Endodermal cell (in vitro differentiated cells): ENCODE data around the gene NFE2L1. TPM values are rescaled to one million over a fixed set of nuclear protein-coding genes. Genes with fewer than 3 reads are reported as not detected.

Experiments
- DNase-seq: peaks from one replicate; pipeline ENCODE4 v3.0.0-alpha.2; 2017
- H3K27ac ChIP-seq: 2 replicates; pipeline ENCODE4 v1.5.1; 2013; ENCODE audit warnings: mild to moderate bottlenecking, low read depth, low read length, moderate library complexity
- H3K27me3 ChIP-seq: 2 replicates; pipeline ENCODE4 v1.6.1; 2013; ENCODE audit warnings: mild to moderate bottlenecking, low read length, moderate library complexity; ENCODE audit not compliant: insufficient read depth, control insufficient read depth, poor library complexity, severe bottlenecking
- H3K36me3 ChIP-seq: 2 replicates; pipeline ENCODE4 v1.7.0; 2013; ENCODE audit warnings: mild to moderate bottlenecking, low read length, moderate library complexity; ENCODE audit not compliant: control insufficient read depth, insufficient read depth
- H3K4me1 ChIP-seq: one replicate; pipeline ENCODE4 v1.7.0; 2013; ENCODE audit warnings: low read length; ENCODE audit not compliant: control insufficient read depth, insufficient read depth
- H3K4me3 ChIP-seq: 2 replicates; pipeline ENCODE4 v1.5.1; 2013; ENCODE audit warnings: mild to moderate bottlenecking, low read length, moderate library complexity
- H3K9ac ChIP-seq: 2 replicates; pipeline ENCODE4 v1.6.1; 2013; ENCODE audit warnings: mild to moderate bottlenecking, low read length, moderate library complexity; ENCODE audit not compliant: poor library complexity, severe bottlenecking; ENCODE audit errors: extremely low read depth
- H3K9me3 ChIP-seq: 2 replicates; pipeline ENCODE4 v1.6.1; 2013; ENCODE audit warnings: mild to moderate bottlenecking, low read length, moderate library complexity; ENCODE audit not compliant: control insufficient read depth
- H3K27ac Mint-ChIP-seq: 2 replicates; pipeline ENCODE4 v1.8.0; 2020; ENCODE audit warnings: mixed read lengths
- H3K27me3 Mint-ChIP-seq: 2 replicates; pipeline ENCODE4 v1.8.0; 2021; ENCODE audit warnings: mild to moderate bottlenecking, mixed read lengths; ENCODE audit not compliant: insufficient read depth
- H3K36me3 Mint-ChIP-seq: 2 replicates; pipeline ENCODE4 v1.8.0; 2020; ENCODE audit warnings: low read depth, mixed read lengths
- H3K4me1 Mint-ChIP-seq: 2 replicates; pipeline ENCODE4 v1.8.0; 2020; ENCODE audit warnings: mixed read lengths
- H3K4me3 Mint-ChIP-seq: 2 replicates; pipeline ENCODE4 v1.8.0; 2020; ENCODE audit warnings: mild to moderate bottlenecking, moderate library complexity, mixed read lengths
- H3K9me3 Mint-ChIP-seq: 2 replicates; pipeline ENCODE4 v1.8.0; 2020; ENCODE audit warnings: mild to moderate bottlenecking, mixed read lengths
- WGBS, 2 experiments: methylation state at CpG; one replicate each; pipeline versions ENCODE4 v1.1.5 to v1.1.7; 2013; ENCODE audit warnings: missing lambda C conversion rate in 2 of 2, mixed read lengths in 1 of 2; ENCODE audit not compliant: insufficient coverage in 1 of 2, insufficient read length in 1 of 2; 5-methylcytosine and 5-hydroxymethylcytosine counted together
- total RNA-seq, 2 donors: library from RNA; stranded (reverse); fragmentation: NEBNext Ultra II Directional in 1 of 2; extraction: Animal tissue kit (Norgen Biotek cat#: 25700) in 1 of 2; gene quantifications; 2 replicates in 1 of 2; 3 replicates in 1 of 2; pipeline ENCODE4 v1.2.1, GENCODE V29; 2021
- TF ChIP-seq, protein P1 (sequence below): fragments of 200-600 bp; sonication (generic); conservative IDR thresholded peaks from 2 replicates; pipeline ENCODE4 v1.5.0; 2021; ENCODE audit warnings: antibody characterized with exemption, mild to moderate bottlenecking

The NFE2L1 gene
- total RNA-seq, 2 donors from 2014 or later = 122 to 135 TPM

DNA sequence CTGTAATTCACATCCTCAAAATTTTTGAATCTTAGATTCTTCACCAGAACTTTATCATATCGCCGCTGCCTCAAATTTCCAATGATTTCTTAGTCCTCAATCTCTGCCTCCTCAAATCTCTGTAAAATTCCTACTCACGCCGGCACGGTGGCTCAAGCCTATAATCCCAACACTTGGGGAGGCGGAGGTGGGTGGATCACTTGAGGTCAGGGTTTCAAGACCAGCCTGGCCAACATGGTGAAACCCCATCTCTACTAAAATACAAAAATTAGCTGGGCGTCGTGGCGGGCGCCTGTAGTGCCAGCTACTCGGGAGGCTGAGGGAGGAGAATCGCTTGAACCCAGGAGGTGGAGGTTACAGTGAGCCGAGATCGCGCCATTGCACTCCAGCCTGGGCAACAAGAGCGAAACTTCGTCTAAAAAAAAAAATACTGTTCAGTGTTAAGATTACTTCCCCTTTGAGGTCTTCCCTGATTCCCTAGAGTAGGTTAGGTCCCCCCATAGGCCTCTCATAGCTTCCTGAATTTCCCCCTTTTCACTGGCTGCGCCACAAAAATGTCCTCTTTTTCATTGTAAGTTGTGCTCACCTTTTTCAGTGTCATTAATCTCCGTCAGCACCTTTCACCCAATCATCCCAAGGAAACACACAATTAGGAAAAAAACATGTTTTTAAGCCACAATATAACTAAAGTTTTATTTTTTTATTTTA is 54.0 kb downstream of the NFE2L1 start:
- Histone ChIP-seq H3K27ac (no peak overlapping the region), H3K4me3 (no peak overlapping the region), H3K9ac (no peak overlapping the region), H3K27me3 (no peaks in the 10 kb centered on the region), H3K4me1 (no peaks in the 10 kb centered on the region), H3K36me3 (peaks cover 9% of the 10 kb centered on the region), H3K9me3 (no peaks in the 10 kb centered on the region)
- WGBS, 2 experiments = 91 to 92% methylated on average over 8 to 19 of the region's 19 CpGs
- TF ChIP-seq, protein P1, sequence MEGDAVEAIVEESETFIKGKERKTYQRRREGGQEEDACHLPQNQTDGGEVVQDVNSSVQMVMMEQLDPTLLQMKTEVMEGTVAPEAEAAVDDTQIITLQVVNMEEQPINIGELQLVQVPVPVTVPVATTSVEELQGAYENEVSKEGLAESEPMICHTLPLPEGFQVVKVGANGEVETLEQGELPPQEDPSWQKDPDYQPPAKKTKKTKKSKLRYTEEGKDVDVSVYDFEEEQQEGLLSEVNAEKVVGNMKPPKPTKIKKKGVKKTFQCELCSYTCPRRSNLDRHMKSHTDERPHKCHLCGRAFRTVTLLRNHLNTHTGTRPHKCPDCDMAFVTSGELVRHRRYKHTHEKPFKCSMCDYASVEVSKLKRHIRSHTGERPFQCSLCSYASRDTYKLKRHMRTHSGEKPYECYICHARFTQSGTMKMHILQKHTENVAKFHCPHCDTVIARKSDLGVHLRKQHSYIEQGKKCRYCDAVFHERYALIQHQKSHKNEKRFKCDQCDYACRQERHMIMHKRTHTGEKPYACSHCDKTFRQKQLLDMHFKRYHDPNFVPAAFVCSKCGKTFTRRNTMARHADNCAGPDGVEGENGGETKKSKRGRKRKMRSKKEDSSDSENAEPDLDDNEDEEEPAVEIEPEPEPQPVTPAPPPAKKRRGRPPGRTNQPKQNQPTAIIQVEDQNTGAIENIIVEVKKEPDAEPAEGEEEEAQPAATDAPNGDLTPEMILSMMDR = no peak
- H3K36me3 Mint-ChIP-seq = peaks cover 10% of the 10 kb centered on the region
- peak overlapping the region; percentile 74 for H3K27ac Mint-ChIP-seq
- DNase-seq = no peak
- peaks cover 18% of the 10 kb centered on the region for H3K27me3 Mint-ChIP-seq
- peak overlapping the region; percentile 100 for H3K4me3 Mint-ChIP-seq
- H3K9me3 Mint-ChIP-seq = no peaks in the 10 kb centered on the region
- H3K4me1 Mint-ChIP-seq = peaks cover 3% of the 10 kb centered on the region

DNA sequence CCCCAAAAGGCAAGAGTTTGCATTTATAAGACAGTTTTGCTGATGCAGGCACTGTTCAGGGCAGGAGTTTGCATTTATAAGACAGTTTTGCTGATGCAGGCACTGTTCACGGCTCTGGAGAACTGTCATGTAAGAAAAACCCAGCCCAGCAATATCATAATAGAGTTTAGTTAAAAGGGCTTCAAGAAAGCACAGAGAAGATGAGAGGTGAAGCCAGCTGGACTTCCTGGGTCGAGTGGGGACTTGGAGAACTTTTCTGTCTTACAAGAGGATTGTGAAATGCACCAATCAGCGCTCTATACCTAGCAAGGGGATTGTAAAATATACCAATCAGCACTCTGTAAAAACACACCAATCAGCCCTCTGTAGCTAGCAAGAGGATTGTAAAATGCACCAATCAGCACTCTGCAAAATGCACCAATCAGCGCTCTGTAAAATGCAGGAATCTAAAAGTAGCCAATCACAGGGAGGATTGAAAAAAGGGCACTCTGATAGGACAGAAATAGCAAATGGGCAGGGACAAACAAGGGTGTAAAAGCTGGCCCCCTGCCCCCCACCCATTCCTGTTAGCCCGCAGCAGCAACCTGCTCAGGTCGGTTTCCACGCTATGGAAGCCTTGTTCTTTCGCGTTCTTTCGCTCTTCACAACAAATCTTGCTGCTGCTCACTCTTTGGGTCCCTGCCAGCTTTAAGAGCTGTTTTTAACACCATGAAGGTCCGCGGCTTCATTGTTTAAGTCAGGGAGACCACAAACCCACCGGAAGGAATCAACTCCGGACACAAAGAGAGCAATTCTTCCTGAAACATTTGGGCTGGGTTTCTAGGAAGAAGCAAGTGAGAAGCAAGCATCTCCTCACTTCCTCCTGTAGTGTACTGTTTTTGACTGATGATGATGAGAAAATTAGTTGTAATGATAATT is 54.9 kb downstream of the NFE2L1 start:
- Histone ChIP-seq H3K27ac (no peak overlapping the region), H3K27me3 (no peaks in the 10 kb centered on the region), H3K36me3 (peaks cover 9% of the 10 kb centered on the region), H3K9me3 (no peaks in the 10 kb centered on the region), H3K4me1 (no peaks in the 10 kb centered on the region), H3K9ac (no peak overlapping the region), H3K4me3 (no peak overlapping the region)
- no peak for DNase-seq
- H3K36me3 Mint-ChIP-seq = peaks cover 9% of the 10 kb centered on the region
- H3K4me3 Mint-ChIP-seq = peak overlapping the region; percentile 100
- no peaks in the 10 kb centered on the region for H3K9me3 Mint-ChIP-seq
- H3K27me3 Mint-ChIP-seq = peaks cover 18% of the 10 kb centered on the region
- no peak overlapping the region for H3K27ac Mint-ChIP-seq
- 95 to 96% methylated on average over 12 to 14 of the region's 14 CpGs for WGBS, 2 experiments
- TF ChIP-seq, protein P1 = no peak
- H3K4me1 Mint-ChIP-seq = peaks cover 3% of the 10 kb centered on the region

DNA sequence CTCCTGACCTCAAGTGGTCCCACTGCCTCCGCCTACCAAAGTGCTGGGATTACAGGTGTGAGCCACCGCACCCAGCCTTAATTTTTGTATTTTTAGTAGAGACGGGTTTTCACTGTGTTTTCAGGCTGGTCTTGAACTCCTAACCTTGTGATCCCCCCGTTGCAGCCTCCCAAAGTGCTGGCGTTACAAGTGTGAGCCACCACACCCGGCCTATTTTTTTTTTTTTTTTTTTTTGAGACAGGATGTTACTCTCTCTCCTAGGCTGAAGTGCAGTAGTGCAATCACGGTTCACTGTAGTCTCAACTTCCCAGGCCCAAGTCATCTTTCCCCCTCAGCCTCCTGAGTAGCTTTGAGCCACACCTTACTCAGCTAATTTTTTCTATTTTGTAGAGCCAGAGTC is 56.3 kb downstream of the NFE2L1 start:
- no peaks in the 10 kb centered on the region for H3K36me3 ChIP-seq
- H3K27me3 ChIP-seq = no peaks in the 10 kb centered on the region
- H3K4me1 Mint-ChIP-seq = peaks cover 9% of the 10 kb centered on the region
- no peaks in the 10 kb centered on the region for H3K4me1 ChIP-seq
- H3K4me3 Mint-ChIP-seq = no peak overlapping the region
- H3K4me3 ChIP-seq = no peak overlapping the region
- H3K27ac ChIP-seq = no peak overlapping the region
- H3K9me3 ChIP-seq = no peaks in the 10 kb centered on the region
- H3K27me3 Mint-ChIP-seq = peaks cover 18% of the 10 kb centered on the region
- H3K27ac Mint-ChIP-seq = no peak overlapping the region
- TF ChIP-seq, protein P1 = no peak
- peaks cover 2% of the 10 kb centered on the region for H3K36me3 Mint-ChIP-seq
- 91 to 100% methylated on average over 5 to 7 of the region's 7 CpGs for WGBS, 2 experiments
- no peaks in the 10 kb centered on the region for H3K9me3 Mint-ChIP-seq
- no peak overlapping the region for H3K9ac ChIP-seq
- no peak for DNase-seq
